ENCODE measurements around the gene INTS7. TPM values are rescaled to one million over a fixed set of nuclear protein-coding genes. Genes with fewer than 3 reads are reported as not detected.

The INTS7 gene
- polyA plus RNA-seq, 3 donors = 6.1 to 10.7 (median 7.6) TPM

GRCh38 chr1:212060632-212061472 is 25.5 kb upstream of the INTS7 start:
- H3K4me3 ChIP-seq (replicated peaks in 1 of 3; ENCODE audit: low read depth in 2 of 3, low read length in 3 of 3) = no peak overlapping the region
- WGBS (ENCODE audit: insufficient coverage) = 50% methylated on average over 2 of the region's 6 CpGs
- intact Hi-C loops (cut with micrococcal nuclease) = loop anchor here (5.0 kb wide), 2 partner anchors 231 to 306 kb away; no protein-coding TSS in a partner anchor
- Mint-ChIP-seq H3K27me3 (ENCODE audit: low read depth in 3 of 3) (peaks cover 0 to 1% (median 0%) of the 10 kb centered on the region in 3 donors), H3K36me3 (peaks cover 15 to 43% of the 10 kb centered on the region in 2 donors), H3K4me3 (no peak overlapping the region), H3K27ac (peak overlapping the region in 2 of 7 donors; percentile 6 to 37), H3K4me1 (no peaks in the 10 kb centered on the region), H3K9me3 (peaks cover 0 to 6% (median 1%) of the 10 kb centered on the region in 7 donors)
- no peaks in the 10 kb centered on the region for H3K79me2 ChIP-seq (ENCODE audit: insufficient read depth, low read length)
- no peaks in the 10 kb centered on the region for H3K4me1 ChIP-seq (ENCODE audit: control insufficient read depth in 1 of 2, insufficient read depth in 2 of 2, low read length in 2 of 2)
- no peaks in the 10 kb centered on the region for H4K20me1 ChIP-seq (ENCODE audit: insufficient read depth, low read length)
- TF ChIP-seq, protein P1, sequence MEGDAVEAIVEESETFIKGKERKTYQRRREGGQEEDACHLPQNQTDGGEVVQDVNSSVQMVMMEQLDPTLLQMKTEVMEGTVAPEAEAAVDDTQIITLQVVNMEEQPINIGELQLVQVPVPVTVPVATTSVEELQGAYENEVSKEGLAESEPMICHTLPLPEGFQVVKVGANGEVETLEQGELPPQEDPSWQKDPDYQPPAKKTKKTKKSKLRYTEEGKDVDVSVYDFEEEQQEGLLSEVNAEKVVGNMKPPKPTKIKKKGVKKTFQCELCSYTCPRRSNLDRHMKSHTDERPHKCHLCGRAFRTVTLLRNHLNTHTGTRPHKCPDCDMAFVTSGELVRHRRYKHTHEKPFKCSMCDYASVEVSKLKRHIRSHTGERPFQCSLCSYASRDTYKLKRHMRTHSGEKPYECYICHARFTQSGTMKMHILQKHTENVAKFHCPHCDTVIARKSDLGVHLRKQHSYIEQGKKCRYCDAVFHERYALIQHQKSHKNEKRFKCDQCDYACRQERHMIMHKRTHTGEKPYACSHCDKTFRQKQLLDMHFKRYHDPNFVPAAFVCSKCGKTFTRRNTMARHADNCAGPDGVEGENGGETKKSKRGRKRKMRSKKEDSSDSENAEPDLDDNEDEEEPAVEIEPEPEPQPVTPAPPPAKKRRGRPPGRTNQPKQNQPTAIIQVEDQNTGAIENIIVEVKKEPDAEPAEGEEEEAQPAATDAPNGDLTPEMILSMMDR (IDR thresholded peaks at IDR 0.05) = no peak
- H3K4me2 ChIP-seq (replicated peaks; ENCODE audit: extremely low read depth, low read length, poor library complexity, severe bottlenecking) = no peak overlapping the region
- H3K9me3 ChIP-seq (replicated peaks in 1 of 2; ENCODE audit: control insufficient read depth in 1 of 2, insufficient read depth in 1 of 2, low read length in 2 of 2) = peaks cover 0 to 2% of the 10 kb centered on the region in 2 donors
- H3K27ac ChIP-seq (ENCODE audit: low read depth in 1 of 2, low read length in 2 of 2) = no peak overlapping the region
- no peak overlapping the region for H2AFZ ChIP-seq (ENCODE audit: insufficient read depth, low read depth, low read length, poor library complexity, severe bottlenecking)
- DNase-seq = no peak
- peaks cover 3 to 12% of the 10 kb centered on the region in 2 donors for H3K36me3 ChIP-seq (replicated peaks in 1 of 2; ENCODE audit: control insufficient read depth in 1 of 2, insufficient read depth in 2 of 2, low read length in 2 of 2)
- H3K9ac ChIP-seq (ENCODE audit: insufficient read depth, low read length, poor library complexity, severe bottlenecking) = no peak overlapping the region
- no peaks in the 10 kb centered on the region for H3K27me3 ChIP-seq (ENCODE audit: control insufficient read depth in 2 of 2, insufficient read depth in 2 of 2, low read length in 2 of 2)

DNA sequence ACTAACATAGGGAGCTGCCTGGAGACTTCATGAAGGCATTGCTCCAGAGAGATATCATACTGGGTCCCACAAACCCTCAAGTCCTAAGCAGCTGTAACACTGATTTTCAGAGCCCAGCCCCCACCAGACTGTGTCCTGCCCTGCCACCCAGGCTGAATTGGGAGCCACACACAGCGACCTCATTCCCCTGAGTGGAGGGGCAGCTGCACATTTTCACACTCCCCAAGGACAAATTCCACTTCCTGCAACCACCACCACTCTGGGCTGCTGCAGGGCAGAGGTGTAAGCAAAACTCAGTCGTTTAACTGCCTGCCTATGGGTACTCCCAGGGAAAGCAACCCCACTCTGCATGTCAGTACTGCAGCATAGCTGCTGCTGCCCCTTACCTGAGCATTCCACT is 20.0 kb upstream of the INTS7 start:
- Histone ChIP-seq H3K9ac (ENCODE audit: insufficient read depth, low read length, poor library complexity, severe bottlenecking) (no peak overlapping the region), H3K4me3 (replicated peaks in 1 of 3; ENCODE audit: low read depth in 2 of 3, low read length in 3 of 3) (no peak overlapping the region), H3K9me3 (replicated peaks in 1 of 2; ENCODE audit: control insufficient read depth in 1 of 2, insufficient read depth in 1 of 2, low read length in 2 of 2) (peaks cover 0 to 4% of the 10 kb centered on the region in 2 donors), H3K27me3 (ENCODE audit: control insufficient read depth in 2 of 2, insufficient read depth in 2 of 2, low read length in 2 of 2) (no peaks in the 10 kb centered on the region), H3K36me3 (replicated peaks in 1 of 2; ENCODE audit: control insufficient read depth in 1 of 2, insufficient read depth in 2 of 2, low read length in 2 of 2) (peaks cover 6 to 44% of the 10 kb centered on the region in 2 donors), H4K20me1 (ENCODE audit: insufficient read depth, low read length) (no peaks in the 10 kb centered on the region), H3K27ac (ENCODE audit: low read depth in 1 of 2, low read length in 2 of 2) (no peak overlapping the region), H3K79me2 (ENCODE audit: insufficient read depth, low read length) (no peaks in the 10 kb centered on the region), H2AFZ (ENCODE audit: insufficient read depth, low read depth, low read length, poor library complexity, severe bottlenecking) (no peak overlapping the region), H3K4me2 (replicated peaks; ENCODE audit: extremely low read depth, low read length, poor library complexity, severe bottlenecking) (no peak overlapping the region), H3K4me1 (ENCODE audit: control insufficient read depth in 1 of 2, insufficient read depth in 2 of 2, low read length in 2 of 2) (no peaks in the 10 kb centered on the region)
- DNase-seq = no peak
- 100% methylated on average over 2 of the region's 2 CpGs for WGBS (ENCODE audit: insufficient coverage)
- intact Hi-C loops (cut with micrococcal nuclease) = no loop called here
- Mint-ChIP-seq H3K27me3 (ENCODE audit: low read depth in 3 of 3) (no peaks in the 10 kb centered on the region), H3K4me3 (no peak overlapping the region), H3K4me1 (no peaks in the 10 kb centered on the region), H3K36me3 (peaks cover 39 to 73% of the 10 kb centered on the region in 2 donors), H3K9me3 (peaks cover 0 to 8% (median 3%) of the 10 kb centered on the region in 7 donors), H3K27ac (no peak overlapping the region)
- TF ChIP-seq, protein P1 (IDR thresholded peaks at IDR 0.05) = no peak

All from CD14-positive monocyte (primary cell).